Dedifferentiated amniotic fluid mesenchymal stem cell (primary cell): ENCODE results near the gene LOC101059915.

ENCODE experiments used
- DNase-seq: peaks from one replicate; pipeline ENCODE4 v3.0.0-alpha.2; 2016; ENCODE audit errors: extremely low spot score

The LOC101059915 gene

DNA sequence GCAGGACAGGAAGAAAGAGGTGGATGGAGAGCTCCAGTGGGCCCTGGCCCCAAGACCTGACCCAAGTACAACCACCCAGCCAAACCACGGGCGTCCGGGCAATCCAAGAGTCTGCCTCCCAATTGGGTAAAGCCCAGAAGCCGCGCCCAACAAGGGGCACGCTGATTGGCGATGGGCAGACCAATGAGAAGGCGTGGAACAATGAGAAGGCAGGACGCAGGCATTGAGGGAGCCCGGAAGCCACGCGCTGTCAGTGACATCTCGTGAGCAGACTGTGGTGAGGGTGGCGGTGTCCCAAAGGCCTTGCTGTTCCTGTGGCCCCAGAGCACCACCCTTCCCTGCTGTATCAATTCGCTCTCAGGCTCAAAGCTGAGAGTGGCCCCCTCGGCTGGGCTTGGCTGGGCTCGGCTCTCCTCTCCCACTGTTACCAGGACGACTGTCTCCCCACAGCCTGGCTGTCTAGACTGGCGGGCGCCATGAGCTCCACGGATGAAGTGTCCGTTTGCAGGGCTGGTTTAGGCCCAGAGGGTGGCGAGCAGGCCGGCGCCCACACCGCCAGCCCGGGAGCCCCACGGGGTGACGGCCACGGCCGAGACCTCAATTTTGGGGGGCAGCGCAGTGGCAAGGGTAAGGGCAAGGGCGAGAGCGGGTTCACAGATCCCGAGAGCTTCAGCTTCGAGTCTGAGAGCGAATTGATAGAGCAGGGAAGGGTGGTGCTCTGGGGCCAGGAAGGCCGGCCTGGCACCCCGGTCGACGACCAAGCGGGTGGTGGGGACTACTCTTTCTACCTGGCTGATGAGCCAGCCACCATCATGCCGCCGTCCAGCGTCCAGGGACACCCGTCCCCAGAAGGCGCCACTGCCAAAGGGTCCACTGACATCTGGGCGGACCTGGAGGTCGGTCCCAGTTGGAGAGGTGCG is at the start of gene LOC101059915:
TSS of gene LOC101059915 (plus strand) at position 219 of the 920 bp plus-strand sequence.
- no peak for DNase-seq

DNA sequence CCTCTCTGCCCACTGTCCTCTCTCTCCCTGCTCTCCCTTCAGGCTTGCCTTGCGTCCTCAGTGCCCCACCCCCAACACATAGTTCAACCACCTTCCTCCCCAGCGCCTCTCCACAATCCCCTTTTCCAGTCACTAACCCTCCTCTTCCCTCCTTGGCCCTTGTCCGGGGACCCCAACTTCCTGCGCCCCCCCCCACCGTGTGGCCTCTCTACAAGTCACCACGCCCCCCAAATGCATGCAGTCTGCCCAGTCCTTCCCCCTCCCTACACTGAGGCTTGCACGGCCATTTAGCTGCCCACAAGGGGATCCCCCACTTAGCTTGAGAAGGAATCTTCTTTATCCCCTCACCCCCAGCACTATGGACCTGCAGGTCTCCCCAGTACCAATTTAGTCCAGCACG is 49.6 kb upstream of the LOC101059915 start:
- DNase-seq: no peak

DNA sequence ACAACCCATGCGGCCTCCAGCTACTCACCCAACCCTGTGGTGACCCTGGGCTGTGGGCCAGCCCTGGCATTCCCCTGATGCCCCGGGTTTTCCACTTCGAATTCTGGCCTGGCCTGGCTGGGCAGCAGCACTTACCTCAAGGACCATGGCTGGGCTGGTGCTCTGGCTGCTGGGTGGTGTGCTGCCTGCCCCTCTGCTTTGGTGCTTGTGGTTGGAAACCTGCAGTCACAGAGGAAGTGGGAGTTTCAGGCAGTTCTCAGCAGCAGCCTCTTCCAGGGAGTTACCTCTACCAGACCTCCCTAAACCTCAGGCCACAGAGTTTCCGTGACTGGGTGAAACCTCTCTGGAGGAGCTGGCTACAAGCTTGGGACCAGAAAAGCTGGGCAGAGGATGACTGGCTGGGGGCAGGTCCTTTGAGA is 49.0 kb upstream of the LOC101059915 start, which contains the start of gene CXCR3:
TSS of gene CXCR3 (minus strand) at position 209 of the 419 bp plus-strand sequence. CDS start at position 147, 62 bp downstream.
- no peak for DNase-seq

DNA sequence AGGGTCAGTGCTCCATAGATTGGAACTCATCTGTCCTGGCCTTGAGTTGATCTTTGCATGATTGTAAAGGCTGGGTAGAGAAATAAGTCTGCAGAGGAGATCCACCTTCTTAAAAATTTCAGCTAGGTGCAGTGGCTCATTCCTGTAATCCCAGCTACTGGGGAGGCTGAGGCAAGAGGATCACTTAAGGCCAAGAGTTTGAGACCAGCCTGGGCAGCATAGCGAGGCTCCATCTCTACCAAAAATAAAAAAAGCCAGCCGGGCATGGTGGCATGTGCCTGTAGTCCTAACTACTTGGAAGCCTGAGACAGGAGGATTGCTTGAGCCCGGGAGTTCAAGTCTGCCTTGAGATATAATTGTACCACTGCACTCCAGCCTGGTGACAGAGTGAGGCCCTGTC is 48.6 kb upstream of the LOC101059915 start:
- DNase-seq: no peak

DNA sequence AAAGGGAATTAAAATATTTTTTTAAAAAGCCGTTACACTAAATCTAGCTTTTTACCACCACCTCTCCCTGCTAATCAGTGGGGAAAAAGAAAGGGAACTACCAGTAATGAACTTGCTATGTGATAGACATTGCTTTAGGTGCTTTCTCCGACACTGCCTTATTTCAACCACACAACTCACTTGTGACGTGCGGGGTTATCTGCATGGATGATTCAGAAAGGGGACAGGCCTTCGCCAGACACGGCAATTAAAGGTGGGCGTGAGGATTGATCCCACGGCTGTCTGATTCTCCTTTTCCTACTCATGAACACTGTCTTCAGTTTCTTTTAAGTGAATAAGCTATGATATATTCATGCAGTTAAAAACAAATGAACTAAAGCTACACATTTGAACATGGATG is 48.2 kb upstream of the LOC101059915 start:
- DNase-seq: no peak

DNA sequence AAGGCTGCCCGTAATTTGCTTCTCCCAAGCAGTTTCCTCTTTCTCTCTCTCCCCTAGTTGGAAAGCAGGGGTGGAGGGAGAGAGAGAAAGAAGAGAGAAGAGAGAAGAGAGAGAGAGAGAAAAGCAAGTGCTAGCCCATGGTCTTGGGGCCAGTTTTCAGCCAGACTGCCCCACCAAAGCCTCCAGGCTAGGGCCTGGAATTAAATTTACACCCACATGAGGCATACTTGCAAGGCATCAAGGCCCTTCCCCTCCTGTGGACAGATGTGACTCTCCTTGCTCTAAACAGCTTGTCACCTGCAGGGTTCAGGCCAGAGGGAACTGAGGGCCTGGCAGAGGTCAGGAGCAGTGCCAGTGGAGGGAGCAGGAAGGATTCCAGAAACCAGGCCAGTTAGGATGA is 47.4 kb upstream of the LOC101059915 start:
- no peak for DNase-seq

DNA sequence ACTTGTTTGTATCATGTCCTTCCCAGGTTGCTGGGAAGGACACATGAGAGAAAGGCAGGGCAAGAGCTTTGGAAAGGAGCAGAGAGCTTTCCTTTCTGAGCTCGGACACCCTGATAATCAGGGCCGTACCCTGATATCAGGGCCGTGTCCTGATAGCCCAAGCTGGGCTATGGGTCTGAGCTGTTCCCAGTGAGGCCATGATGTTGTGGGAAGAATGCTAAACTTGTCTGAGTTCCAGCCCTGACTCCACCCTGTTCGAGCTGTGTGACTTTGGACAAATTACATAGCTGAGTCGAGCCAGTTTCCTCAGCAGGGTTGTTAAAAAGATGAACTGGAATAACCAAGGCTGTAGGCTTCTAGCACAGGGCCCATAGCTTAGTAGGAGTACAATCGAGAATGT is 45.7 kb upstream of the LOC101059915 start:
- no peak for DNase-seq

DNA sequence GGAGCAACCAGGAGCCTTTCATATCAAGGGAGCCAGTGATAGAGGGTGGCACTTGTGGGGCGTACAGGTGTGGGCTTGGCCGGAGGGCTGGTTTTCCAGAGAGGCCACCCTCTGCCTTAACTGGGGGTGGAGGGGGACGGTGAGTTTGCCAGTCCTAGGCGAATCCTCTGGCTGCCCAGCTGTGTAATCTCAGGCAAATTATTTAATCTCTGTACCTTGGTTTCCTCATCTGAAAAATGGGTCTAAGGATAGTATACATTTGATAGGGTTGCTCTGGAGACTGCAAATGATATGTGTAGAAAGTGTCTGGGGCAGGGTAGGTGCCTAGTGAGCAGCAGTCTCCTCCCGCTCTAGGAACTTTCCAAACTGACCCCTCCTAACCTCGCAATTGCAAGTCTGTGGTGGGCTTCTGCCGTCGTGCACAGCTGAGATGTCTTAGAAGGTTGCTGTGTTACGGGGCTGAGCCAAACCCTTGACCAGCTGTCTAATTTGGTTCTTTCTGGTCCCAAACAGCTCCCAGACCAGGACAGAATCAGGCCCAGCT is 45.2 kb upstream of the LOC101059915 start:
- DNase-seq: no peak

DNA sequence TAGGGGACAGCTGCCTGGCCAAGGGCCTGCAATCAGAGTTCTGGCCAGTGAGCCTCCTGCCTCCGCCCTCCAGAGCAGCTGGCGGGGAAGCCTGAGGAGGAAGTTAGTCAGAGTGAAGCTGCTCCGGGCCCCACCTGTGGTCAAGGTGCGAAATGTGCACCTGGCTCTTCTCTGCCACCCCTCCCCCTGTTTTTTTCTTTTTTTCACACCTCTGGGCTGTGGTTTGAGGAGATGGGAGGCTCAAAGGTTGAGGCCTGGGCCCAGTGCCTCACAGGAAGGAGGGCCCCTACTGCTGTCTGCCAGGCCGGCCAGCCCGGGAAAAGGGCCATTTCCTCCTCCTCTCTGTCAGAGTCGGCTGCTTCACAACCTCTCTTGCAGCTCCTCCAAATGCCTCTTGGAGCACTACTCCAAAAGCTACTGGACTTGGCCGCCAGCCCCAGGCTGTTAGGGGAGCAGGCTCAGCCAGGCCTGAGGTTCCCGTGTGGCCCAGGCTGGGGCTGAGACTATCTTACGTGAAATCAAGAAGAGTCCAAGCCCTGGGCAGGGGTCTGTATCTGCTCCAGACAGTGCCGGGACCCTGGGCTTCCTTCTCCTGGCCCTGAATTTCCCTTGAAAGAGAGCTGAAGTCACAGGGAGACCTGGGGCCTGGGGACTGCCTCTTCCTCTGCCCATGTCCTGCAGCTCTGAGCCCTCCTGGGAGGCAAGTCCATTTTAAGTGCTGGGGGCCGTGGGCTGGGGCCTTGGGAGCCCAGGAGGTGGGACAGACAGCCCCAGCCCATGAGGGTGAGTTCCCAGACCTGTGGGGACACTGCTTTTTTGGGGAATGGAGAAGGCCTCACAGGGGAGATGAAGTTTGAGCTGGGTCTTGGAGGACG is 44.5 kb upstream of the LOC101059915 start:
- DNase-seq: no peak

DNA sequence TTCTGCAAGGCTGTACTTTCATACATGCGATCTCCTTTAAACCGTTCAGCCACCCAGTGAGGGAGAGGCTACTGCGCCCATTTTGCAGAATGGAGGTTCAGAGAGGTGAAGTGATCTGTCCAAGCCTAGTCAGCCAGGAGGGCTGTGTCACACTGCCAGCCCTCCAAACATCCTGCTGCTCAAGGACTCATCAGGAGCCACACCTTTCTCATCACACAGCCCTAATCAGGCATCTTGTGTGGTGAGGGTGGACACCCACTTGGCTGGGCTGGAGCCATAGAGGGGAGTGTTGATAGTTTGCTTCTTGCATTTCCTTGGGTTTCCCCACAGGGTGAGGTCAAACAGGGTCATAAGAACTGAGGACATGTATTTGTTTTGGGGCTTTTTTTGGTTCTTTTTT is 43.6 kb upstream of the LOC101059915 start:
- no peak for DNase-seq

DNA sequence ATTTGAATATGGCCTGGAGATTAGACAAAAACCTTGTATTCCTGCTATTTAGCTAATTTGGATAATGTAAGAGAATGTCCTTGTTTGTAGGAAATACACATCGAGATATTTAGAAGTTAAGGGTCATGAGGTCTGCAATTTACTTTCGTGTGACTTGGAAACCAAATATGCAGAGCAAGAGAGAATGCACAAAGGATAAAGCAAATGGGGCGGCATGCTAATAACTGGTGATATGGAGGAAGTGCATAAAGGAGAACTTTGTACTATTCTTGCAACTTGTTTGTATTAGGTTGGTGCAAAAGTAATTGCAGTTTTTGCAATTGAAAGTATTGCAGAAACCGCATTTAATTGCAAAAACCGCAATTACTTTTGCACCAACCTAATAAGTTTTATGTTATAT is 41.9 kb upstream of the LOC101059915 start:
- DNase-seq: no peak

DNA sequence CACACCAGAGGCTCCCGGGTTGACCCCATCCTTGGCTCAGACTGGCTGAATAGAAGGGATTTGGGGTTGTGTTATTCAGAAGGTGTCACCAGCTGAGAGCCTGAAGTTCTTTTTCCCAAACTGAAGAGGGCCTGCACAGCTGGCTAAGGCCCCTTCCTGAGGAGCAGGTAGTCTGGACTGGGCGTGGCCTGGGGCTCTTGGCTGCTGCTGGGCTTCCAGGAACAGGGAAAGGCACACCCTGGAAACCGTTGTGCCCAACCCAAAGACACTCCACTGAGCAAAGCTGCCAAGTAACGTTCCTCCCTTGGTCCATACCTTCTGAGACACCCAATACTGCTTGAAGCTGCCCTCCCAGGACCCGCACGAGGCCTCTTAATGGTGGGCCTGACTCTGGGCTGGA is 40.8 kb upstream of the LOC101059915 start:
- no peak for DNase-seq

DNA sequence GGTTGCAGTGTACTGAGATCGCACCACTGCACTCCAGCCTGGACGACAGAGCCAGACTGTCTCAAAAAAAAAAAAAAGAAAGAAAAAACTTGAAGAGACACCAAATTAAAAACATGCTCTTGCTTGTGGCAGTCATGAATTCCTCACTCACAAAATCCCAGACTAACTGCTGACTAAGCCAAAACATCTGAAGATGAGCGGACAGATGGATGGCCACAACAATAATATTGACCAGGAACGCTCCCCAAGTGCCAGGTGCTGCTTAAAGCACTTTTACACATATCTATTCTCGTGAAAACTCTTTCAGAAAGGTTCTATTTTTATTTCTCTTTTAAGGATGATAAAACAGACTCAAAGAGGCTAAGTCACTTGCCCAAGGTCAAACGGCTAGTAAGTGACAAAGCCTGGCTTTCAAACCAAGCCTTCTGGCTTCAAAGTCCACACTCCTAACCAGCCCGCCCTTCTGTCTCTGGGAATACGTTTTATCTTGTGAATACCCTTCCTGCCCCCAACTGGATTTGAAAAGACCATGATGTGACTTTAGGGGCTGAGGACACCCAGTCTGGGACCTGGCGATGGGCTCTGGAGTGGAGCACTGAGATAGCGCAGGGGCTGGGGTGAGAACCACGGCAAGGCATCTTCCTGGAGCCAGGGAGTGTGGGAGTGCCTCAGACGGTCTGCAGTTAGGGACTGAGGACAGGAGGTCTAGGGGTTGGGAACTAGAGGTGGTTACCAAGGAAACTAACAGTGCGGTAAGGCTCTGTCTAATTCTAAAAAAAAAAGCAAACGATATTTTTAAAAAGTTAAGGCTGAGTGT is 39.5 kb upstream of the LOC101059915 start:
- DNase-seq: no peak

DNA sequence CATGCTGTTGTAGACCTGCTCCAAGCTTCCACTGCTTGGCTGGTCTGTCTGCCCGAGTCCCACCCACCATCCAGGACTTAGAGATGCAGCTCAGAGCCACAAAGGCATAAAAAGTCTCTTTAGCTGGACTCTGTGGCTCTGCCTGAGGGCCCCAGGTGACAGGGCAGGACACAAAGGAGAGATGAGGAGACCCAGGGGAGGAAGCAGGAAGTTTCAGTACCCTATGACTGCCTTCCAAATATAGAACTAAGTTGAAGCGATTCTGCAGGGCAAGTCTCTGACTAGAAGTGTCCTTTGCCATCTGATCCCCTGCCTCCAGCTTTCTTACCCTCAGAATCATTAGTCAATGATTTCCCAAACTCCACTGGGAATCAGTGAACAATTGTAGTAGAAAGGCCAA is 37.9 kb upstream of the LOC101059915 start:
- DNase-seq: no peak

DNA sequence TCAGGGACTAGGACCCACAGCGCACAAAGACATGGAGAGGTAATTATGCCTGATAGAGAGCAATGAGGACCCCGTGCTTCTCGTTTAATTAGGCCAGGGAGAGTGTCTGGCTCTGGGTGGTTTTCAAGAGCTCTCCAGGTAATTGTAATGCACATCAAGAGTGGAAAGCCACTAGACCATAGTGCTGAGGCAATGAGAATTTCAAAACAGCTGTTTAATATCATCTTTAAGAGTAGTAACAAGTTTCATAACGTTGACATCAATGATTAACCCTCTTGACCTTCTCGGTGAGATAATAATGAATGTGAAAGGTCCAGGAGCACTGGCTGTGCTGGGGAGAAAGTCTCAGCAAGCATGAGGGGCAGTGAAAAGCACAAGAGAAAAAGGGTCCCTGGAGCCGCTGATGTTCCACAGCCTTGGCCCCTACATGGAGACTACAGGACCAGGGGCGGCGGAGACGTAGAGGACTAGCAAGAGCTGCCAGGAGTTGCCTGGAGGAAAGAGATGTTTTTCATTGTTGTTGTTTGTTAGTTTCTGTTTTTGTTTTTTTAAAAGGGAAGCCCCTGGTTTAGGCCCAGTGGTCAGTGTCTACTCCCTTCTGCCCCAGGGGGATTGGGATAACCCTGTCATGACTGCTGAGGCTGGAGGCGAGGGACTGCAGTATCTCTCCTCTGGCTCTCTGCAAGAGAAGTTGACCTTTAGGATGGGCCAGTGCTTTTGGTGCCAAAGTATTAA is 34.3 kb upstream of the LOC101059915 start:
- DNase-seq: no peak

DNA sequence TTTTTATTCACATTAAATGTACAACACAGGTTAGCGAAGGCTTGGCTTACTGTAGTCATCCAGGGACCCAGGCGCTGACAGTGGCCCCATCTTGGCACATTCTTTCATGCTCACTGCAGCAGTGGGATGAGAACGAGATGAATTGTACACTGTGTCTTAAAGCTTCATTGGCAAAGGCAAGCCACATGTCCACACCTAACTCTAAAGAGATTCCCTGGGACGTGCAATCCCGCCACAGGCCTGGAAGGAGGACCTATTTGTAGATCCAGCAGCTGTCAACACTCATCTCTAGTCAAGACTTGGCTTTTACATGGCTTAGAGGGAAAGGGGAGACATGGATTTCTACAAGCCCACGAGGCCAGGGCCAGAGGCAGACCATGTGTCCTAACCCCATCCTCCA is 33.0 kb upstream of the LOC101059915 start:
- DNase-seq: no peak

DNA sequence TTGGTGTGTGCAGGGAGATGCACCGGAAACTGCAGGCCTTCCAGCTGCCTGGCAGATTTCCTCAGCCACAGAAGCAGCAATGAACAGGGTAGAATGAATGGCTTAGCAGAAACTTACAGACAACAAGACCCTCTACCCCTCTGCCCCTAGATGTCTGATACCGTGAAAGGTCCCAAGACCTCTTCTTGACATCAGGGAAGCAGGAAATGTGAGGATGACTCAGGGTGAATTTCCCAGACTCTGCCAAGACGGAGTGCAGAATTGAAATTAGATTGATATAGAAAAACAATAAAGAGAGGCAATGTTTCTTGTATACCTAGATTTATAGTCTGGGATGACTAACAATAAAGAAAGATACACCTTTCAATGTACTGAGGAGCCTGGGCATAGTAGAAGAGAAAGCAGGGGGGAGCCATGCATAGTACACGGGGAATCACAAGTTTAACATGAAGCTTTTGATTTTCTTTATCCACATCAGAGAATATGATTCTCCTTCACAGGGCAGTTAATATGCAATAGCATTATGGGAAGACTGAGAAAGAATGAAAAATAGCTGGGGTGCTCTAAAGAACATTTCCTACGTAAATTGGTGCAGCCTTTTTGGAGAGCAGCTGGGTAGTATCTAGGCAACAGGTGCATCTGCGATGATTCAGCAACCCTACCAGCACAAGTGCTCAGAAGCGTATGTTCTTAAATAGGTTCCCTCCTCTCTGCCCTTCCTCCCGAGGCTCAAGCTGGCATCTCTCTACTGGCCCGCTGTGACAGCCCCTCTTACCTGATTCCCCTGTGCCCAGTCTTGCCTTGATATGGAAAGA is 30.7 kb upstream of the LOC101059915 start:
- no peak for DNase-seq

DNA sequence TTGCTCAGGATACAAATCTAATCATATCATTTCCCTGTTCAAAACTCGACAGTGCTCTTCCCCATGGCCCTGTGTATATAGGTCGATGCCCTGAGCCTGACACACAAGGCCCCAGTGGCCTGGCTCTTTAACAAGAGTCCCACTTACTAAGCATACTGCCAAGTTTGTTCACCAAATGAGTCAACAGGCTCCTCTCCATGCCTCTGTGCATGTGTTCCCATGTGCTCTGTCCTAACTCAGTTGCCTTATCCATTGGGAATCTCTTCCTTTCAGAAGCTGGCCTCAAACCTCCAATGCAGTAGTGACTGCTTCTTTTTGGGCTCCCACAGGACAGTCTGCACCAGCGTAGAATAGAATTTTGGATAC is 30.1 kb upstream of the LOC101059915 start:
- DNase-seq: no peak

DNA sequence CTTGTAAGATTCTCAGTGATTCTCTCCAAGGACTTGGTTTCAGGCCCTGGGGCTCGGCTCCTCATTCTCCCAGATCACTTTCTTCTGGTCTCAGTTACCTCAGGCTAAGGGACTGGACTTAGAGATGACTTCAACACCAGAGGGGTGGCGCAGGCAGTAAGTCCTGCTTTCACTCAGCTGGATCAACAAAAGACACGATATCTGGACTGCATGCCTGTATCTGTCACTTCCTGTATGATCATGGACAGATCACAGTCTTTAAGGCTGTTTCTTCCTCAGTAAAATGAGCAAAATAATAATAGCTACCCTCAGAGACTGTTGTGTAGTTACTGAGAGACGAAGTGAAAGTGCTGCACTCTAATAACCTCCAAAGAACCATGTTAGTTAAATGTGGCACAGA is 29.5 kb upstream of the LOC101059915 start:
- peak; percentile 21 for DNase-seq

DNA sequence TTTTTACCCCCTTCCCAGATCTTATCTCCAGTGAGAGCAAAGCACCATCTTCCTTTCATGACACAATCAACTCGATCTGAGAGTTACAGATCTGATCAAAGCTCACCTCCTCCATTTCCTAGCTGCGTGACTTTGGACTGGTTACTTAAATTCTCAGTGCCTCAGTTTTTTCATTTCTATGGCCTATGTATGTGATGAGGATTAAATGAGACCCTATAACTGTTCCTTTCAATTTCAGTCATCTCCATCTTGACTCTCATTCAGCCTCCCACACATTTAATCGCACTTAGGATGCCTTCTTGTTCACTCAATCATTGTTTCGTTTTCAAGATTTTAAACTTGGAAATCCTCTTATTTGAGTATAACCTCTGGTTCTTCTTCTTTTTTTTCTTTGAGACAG is 28.9 kb upstream of the LOC101059915 start:
- DNase-seq: no peak
